Stimulated activated CD8-positive, alpha-beta memory T cell treated with anti-CD3 and anti-CD28 coated beads, Interleukin-7, amount 100 ng/mL, for 4 hours (primary cell): ENCODE results near the gene FAM181A.

Experiments used
- DNase-seq, 2 donors: peaks; one replicate each; pipeline ENCODE4 v3.0.0-alpha.2; 2020; ENCODE audit warnings: low read depth in 2 of 2

Gene FAM181A

GRCh38 chr14:93926873-93927799, at the start of gene FAM181A:
TSS of gene FAM181A (plus strand) at chr14:93927344. CDS start at chr14:93928286, 942 bp downstream.
- DNase-seq: no peak

GRCh38 chr14:93878212-93878611, 48.9 kb upstream of the FAM181A start:
- no peak for DNase-seq

GRCh38 chr14:93878871-93879270, 48.3 kb upstream of the FAM181A start:
- no peak for DNase-seq

- no peak for DNase-seq
Measured at GRCh38 chr14:93879362-93879983, 47.7 kb upstream of the FAM181A start.

GRCh38 chr14:93880021-93880820, 46.9 kb upstream of the FAM181A start:
- DNase-seq: no peak

- DNase-seq: no peak
Measured at GRCh38 chr14:93884950-93885349, 42.2 kb upstream of the FAM181A start.

GRCh38 chr14:93888995-93889394, 38.1 kb upstream of the FAM181A start:
- no peak for DNase-seq

- no peak for DNase-seq
Measured at GRCh38 chr14:93889739-93890483, 37.2 kb upstream of the FAM181A start.

GRCh38 chr14:93891756-93892504, 35.2 kb upstream of the FAM181A start:
- DNase-seq: no peak

GRCh38 chr14:93892505-93892839, 34.7 kb upstream of the FAM181A start:
- no peak for DNase-seq

- DNase-seq: peak; percentile 27 to 33
Measured at GRCh38 chr14:93892923-93893558, 34.1 kb upstream of the FAM181A start.

GRCh38 chr14:93893661-93894261, 33.4 kb upstream of the FAM181A start:
- no peak for DNase-seq

- no peak for DNase-seq
Measured at GRCh38 chr14:93895023-93895604, 32.0 kb upstream of the FAM181A start.

GRCh38 chr14:93897476-93897845, 29.7 kb upstream of the FAM181A start:
- no peak for DNase-seq

GRCh38 chr14:93898081-93898611, 29.0 kb upstream of the FAM181A start:
- no peak for DNase-seq

- no peak for DNase-seq
Measured at GRCh38 chr14:93898731-93899130, 28.4 kb upstream of the FAM181A start.

- no peak for DNase-seq
Measured at GRCh38 chr14:93901813-93902212, 25.3 kb upstream of the FAM181A start.

- DNase-seq: no peak
Measured at GRCh38 chr14:93902619-93903307, 24.4 kb upstream of the FAM181A start.
